ENCODE measurements around the gene TWF2.

The TWF2 gene

DNA sequence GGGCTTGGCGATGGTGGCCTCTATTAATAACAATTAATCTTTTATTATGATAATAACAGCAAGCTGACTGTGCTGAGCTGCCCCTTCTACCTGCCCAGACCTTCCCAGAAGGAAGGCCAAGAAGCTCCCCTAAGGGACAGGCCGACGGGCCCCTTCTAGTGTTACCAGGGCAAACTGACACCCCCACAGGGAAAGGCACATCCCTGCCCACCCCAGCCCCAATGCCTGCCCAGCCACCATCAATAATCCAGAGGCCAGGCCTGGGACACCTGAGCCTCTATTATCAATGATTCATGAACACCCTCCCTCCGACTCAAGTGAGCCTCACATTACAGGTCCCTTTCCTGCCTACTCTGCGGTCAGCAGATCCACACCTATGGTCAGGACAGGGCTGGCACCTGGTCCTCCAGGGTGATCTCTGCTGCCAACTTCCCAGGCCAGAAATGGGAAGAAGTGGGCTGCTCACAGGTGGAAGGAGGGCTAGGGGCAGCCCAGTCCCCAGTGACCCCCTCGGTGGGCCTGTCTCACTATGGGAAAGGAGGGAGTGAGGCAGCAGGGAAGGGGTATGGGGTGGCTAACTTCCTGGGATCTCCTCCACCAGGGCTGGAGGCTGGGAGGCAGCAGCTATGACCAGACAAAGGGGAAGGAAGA is 1.8 kb downstream of the TWF2 start:
- FAIRE-seq: no peak

DNA sequence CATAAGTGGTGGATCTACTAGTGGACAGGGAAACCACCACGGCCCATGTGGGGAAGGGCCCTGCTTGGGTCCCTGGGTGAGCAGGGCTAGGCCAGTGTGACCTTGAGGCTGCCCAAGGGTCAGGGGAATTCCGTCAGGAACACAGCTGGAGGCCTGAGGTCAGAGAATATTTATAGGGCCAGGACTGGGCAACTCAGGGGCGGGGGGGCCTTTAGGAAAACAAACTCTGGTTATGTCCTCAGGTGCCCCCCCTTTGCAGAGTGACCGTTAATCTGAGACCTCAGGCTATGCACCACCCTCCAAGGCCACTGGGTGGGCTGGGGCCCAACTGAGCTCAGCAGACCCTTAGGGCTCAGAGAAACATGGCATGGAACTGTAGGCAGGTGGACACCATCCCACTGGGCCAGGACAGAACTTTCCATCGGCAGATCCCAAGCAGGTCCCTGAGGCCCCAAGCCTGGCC is 2.5 kb downstream of the TWF2 start:
- FAIRE-seq: no peak

DNA sequence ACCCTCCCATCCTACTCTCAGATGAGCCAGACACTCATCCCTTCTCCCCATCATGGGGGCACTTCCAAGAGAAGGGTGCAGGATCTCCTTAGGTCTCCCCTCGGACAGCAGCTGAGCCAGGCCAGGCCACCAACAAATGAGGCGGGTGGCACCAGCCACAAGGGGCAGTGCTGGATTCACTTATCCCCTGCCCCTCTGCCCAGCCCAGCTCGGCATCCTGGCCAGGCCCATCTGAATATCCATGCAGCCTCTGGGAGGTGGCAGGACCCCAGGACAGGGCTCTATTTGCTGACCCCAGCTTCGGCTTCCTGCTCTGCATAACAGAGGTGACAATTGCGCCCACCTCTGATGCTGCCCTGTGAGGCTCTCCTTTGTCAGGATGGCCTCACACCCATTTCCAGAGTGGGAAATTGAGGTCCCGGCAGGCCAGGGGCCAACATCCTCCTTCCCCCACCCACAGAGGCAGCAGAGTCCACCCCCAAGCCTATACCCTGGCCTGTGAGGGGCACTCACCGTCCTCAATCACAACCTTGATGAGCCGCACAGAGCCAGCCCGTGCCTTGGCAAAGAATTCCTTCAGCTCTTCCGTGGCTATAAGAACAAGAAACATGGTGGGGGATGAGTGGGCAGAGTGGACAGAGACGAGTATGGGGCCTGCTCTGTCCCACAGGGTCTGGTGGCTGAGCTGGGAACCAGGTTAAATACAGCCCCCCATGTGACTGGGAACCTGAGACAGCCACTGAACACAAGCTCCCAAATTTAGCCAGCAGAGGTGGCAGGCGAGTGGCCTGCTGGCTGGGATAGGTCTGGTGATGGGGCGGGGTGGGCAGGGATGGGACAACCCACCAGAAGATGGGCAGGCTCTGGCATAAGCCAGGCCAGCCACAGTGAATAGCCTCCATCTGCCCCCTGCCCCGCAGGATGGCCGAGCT is 4.2 kb downstream of the TWF2 start:
- no peak for FAIRE-seq

DNA sequence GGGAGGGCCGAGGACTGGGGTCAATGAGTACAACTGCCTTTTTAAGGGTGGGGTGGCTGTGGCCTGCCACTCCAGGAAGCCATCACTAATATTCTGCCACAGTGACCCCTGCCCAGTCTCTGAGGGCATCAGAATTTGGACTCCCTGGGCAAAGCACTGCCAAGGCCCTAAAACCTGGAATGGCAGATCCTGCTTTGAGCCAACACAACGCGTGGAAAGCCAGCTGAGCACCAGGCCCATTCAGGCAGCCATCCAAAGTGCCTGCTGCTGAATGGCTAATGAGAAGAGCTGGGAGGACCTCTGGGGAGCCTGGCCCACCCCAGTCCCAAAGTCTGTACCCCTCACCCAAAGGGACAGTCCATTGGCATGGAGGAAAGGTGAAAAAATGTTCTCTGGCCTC is 5.0 kb downstream of the TWF2 start:
- FAIRE-seq: no peak

DNA sequence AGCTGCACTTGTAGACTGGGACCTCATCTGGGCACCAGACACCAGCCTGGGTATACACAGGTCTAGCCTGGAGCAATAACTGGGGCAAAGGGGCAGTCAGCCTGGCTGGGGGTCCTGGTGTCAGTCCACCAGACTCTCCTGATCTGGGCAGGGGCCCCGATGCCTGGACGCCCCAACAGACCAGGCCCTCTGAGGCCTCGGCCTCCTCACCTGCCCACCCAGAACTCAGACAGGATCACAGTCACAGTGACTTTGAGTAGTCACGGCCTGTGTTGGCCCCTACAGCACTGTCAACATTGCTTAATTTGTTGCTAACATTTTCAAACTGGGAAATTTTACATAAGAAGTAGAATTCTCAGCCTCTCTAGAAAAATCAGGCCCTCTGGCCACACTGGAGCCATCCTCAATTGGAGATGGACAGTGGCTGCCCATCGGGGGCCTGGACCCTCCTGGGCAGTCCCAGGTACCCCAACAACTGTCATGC is 5.8 kb downstream of the TWF2 start:
- FAIRE-seq: no peak

DNA sequence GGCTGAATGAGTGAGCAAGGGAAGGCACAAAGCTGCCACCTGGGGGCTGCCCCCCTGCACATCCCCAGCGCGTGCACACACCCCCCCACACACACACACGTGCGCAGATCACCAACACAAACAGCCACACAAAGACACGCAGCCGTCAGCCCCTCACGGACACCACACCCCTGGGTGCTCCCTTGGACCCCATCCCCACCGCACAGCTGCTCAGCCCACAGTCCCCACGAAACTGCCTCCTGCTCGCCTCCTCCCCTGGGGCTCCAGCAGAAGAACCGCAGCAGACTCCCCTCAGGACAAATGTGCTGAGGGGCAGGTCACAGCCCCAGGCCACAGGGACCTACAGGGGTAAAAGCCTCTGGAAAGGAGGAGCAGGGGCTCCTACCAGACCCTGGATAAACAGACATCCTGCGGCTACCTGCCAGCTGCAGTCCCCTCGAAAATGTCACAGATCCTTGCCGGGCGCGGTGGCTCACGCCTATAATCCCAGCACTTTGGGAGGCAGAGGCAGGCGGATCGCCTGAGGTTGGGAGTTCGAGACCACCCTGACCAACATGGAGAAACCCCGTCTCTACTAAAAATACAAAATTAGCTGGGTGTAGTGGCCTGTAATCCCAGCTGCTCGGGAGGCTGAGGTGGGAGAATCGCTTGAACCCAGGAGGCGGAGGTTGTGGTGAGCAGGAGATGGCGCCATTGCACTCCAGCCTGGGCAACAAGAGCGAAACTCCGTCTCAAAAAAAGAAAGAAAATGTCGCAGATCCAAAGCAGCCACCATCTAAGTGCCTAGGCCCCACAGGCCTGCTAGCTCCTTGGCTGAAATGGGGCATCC is 6.5 kb downstream of the TWF2 start:
- FAIRE-seq: no peak

DNA sequence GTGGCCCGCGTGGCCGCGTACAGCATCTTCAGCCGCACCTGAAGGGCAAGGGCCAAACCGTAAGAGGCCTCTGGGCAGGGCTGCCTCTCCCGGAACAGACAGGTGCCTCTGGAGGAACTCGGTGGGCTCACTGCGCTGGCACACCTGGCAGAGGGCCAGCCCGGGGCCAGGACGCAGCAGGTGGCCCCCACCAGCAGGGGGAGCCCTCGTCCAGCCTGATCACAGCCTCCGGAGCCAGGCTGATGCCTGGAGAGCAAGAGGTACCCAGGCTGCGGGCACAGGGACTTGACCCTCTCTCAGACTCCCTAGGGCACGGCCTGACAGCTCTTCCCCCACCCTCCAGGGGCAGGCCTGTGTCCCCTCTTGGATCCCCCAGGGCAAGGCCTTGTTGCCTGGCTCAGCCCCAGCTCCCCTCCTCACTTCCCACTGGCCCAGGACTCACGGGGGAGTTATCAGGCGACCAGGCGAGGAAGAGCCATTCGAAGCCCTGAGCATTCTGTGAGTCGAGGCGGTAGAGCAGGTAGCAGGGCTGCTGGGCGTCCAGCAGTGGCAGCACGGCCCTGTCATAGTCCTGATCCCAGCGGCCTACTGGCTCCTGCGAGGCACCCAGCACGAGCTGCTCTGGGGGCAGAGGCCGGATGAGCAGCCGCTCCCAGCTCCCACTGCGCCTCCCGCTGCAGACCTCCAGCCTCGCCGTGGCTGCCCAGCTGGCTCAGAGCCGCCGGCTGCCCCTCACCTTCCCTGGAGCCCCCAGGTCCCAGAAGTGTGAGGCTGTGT is 7.3 kb downstream of the TWF2 start:
- no peak for FAIRE-seq

DNA sequence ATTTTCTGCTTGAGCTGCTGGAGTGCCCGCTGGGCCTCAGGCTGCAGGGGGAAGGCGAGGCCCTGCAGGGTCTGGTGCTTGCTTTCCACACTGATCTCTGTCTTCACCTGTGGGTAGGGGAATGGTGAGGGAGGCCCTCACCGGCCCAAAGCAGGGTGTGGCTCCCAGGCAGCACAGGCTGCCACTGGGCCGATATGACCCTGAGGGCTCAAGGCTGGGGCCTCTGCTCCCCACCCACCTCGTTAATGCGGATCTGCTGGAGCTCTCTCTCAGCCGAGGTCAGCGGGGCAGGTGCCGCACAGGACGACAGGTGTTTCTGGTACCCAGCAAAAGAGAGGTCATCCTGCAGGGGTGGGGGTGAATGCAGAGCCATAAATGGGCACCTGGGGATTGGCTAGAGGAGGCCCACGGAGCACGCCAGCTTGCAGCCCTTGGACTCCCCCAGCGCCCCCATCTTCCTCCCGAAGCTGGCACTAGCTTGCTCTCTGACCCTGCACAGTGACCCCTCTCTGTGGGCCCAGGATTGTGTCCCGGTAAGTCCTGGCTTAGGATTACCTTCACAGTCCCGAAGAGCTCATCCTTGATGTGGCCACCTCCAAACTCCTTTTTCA is 8.0 kb downstream of the TWF2 start:
- no peak for FAIRE-seq

DNA sequence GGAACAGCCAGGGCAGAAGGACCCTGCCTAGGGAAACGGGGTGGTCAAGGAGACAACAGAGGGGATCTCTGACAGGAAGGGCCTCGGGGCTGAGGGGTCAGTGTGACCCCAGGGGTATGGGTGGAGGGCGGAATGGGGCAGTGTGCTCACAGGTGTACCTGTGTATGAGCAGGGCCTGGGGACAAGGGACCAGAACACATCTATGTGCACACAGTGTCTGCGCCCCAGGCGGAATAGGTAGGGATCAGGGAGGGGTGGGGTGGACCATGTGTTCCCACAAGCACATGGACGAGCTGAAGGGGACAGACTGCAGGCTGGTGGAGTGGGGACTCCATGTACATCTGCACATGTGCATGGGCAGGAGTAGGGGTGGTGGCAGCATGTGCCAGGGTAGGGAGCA is 8.5 kb downstream of the TWF2 start:
- FAIRE-seq: no peak

DNA sequence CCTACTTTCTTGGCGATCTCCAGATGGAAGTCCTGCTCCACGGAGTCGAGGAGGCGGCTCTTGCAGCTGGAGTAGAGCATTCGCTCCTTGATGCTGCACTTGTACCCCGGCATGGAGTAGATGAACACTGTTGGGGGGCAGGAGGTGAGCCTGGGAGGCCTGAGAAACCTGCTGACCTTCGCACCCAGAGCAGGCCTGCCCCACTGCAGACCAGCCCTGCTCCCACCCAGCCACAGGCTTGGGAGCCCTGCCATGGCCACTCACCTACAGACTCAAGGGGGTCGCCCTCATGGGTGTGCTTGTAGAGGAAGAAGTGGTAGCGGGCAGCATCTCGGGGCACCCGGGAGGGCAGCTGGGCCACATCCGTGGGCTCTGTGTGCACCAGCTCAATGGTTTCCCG is 9.3 kb downstream of the TWF2 start:
- no peak for FAIRE-seq

DNA sequence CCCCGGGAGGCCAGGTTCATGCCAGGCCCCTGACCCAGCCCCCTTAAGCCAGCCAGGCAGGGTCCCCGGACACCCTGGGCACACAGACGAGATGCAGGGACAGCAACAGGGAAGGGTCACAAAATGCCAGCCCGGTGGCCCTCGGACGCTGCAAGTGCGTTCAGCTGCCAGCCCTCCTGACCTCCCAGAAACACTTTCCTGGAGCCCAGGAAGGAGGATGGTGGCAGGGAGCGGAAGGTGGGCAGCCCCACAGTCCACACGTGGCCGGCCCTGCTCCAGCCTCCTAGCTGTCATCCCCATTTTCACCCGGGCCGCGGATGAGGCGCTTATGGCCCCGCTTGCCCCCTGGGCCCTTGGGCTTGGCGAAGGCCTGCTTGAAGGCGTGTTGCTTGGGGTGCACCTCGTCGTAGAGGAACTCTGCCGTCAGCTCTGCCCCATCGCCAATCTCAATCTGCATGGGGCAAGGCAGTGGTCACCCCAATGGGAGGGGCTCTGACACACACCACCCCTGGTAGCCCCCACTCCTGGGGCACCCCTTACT is 10.1 kb downstream of the TWF2 start:
- no peak for FAIRE-seq

DNA sequence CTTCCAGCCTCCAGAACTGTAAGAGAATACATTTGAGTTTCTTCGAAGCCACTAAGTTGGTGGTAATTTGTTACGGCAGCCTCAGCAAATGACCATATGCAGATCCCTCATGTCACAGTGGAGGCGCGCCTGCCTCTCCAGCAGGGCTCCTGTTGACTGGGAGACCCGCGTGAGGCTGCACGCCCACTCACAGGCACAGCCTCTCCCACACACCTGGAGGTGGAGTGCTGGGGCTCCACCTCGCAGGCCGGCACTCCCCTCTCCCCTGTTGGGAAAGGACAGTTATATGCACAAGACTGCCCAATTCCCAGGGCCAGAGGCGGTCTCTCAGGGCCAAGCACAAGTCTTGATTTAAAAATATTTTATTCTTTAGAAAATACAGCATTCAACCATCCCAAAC is 10.7 kb downstream of the TWF2 start:
- no peak for FAIRE-seq

DNA sequence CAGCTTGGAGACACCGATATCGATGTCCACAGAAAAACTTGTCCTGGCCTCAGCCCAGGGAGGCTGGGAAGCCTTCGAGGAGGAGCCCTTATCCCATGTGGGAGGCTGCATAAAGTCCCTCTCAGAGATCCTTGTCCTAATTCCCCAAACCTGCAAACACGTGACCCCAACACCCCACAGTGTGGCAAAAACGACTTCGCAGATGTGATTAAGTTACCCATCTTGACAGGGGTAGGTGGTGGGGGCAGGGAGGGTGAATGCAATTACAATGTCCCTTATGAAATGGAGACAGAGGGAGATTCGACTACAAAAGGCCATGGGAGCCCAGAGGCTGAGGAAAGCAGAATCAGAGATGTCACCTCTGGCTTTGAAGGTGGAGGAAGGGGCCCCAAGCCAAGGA is 11.2 kb downstream of the TWF2 start:
- FAIRE-seq: no peak

DNA sequence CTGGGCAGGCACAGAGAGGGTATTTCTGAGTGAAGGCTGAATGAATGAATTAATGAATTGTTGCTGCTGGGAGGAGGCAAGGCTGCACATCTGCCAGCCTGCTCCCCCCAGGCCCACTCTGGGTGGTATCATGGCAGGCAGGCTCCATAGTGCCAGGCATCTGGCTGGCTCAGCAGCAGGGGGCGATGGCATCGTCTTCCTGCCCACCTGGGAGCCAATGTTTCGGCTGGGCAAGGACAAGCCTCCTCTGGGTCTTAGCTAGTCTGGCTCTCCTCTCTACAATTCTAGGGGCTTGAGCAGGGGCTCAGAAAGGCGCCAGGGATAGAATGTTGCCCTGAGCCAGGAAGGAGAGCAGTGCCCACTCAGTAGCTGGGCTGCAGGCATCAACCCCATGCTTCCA is 11.8 kb downstream of the TWF2 start:
- no peak for FAIRE-seq

DNA sequence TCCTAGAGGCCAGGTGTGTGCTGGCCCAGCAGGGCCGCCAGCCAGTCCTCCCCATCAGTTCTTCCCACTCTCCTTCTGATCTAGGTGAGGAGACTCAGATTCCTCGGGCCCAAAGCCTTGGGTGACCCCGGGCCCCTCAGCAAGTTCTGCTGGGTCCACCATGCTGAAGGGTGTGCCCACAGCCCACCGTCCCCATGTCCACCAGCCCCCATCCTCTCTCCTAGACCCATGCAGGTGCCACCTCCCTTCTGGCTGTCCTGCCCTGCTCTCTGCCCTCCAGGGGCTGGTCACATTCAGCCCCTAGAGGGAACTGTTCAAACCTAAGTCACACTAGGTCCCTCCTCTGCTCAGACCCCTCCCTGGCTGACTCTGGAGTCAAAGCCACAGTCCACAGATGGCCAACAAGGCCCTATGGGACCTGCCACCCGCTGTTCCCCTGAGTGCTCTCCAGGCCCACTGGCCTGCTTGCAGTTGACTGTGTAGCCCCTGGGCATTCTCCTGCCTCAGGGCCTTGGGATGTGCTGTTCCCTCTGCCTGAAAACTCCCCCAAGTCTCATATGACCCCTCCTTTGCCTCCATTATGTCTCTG is 12.6 kb downstream of the TWF2 start:
- FAIRE-seq: no peak

DNA sequence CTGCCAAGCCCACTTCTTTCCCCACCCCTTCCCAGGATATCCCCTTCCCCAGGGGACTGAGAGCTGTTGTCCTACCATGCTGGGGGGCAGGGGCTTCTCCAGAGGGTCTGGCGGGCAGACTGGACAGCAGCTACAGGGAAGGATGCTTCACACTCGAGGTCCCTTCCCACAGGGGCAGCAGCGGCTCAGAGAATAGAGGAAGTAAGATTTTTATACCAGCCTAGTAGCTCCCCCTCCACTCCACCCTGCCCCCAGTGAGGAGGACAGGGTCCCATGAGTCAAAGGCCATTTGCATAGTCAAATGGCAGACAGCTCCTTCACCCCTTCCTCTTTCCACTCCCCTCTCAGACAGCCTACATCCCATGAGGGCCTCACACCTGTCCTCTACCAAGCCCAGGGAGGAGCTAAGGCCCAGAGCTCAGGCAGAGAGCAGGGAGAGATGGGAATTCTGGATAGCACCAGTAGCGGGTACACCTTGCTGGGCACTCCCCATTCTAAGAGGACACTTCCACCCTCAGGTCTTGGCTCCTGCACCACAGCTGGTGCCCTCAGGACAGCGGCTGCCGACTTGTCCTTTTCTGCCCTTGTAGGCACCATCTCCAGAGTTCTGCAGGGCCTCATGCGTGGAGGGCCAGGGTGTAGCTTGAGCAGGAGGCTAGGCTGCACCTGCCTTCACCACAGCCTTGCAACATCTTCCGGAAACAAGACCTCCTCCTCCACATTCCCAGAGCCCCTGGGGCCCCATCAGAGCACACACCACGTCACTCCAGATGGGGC is 13.3 kb downstream of the TWF2 start, which contains the start of gene TLR9:
TSS of gene TLR9 (minus strand) at position 194 of the 777 bp plus-strand sequence. CDS start at position 78, 116 bp downstream.
- no peak for FAIRE-seq

DNA sequence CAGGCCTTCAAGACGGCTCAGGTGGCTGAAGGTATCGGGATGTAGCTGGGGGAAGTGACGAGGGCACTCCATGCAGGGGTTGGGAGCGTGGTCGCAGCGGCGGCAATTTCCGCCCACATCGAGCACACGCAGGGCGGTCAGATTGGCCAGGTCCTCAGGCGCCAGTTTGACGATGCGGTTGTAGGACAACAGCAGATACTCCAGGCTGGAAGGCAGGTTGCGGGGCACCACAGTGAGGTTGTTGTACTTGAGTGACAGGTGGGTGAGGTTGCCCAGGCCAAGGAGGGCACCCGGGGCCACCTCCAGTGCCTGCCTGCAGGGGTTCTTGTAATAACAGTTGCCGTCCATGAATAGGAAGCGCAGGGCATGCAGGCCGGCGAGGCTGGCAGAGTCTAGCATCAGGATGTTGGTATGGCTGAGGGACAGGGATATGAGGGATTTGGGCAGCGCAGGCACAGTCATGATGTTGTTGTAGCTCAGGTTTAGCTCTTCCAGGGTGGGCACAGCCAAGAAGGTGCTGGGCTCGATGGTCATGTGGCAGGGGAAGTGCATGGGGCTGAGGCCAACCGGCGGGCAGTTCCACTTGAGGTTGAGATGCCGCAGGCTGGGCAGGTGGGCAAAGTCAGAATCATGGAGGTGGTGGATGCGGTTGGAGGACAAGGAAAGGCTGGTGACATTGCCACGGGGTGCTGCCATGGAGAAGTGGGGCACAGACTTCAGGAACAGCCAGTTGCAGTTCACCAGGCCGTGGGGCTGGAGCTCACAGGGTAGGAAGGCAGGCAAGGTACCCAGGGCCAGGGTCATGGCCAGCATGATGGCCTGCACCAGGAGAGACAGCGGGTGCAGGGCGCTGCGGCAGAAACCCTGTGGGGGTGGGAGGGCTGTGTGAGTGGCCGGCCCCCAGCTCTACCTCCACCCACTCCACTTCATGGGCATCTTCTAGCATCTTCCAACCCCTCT is 15.2 kb downstream of the TWF2 start:
- FAIRE-seq: no peak

DNA sequence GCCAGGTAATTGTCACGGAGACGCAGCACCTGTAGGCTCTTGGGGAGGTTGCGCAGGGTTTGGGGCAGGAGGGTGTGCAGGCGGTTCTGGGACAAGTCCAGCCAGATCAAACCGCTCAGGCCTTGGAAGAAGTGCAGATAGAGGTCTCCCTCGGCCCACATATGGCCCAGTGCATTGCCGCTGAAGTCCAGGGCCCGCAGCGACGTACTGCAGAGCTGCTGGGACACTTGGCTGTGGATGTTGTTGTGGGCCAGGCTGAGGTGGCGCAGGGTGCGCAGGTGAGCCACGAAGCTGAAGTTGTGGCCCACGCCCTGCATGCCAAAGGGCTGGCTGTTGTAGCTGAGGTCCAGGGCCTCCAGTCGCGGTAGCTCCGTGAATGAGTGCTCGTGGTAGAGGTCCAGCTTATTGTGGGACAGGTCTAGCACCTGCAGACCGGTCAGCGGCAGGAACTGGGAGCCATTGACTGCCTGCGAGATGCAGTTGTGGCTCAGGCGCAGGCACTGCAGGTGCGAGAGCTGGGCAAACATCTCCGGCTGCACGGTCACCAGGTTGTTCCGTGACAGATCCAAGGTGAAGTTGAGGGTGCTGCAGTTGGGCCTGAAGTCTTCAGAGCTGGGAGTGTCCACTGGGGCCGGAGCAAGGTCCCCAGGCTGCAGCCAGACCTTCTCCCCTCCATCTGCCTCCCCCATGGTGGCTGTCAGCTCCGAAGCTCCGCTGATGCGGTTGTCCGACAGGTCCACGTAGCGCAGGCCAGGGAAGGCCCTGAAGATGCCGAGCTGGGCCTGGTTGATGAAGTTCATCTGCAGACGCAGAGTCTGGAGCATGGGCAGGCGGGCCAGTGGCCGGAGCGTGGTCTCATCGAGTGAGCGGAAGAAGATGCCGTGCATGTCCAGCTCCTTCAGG is 16.4 kb downstream of the TWF2 start:
- FAIRE-seq: no peak
